Measurements from ENCODE around the gene CCDC92.

Gene CCDC92

GRCh38 chr12:124002021-124002644 is 29.5 kb upstream of the CCDC92 start:
- DNase-seq (ENCODE audit: low read depth in 2 of 2), result no peak

GRCh38 chr12:124001343-124001742 is 28.7 kb upstream of the CCDC92 start:
- no peak for DNase-seq (ENCODE audit: low read depth in 2 of 2)

GRCh38 chr12:124000111-124000510 is 27.5 kb upstream of the CCDC92 start:
- no peak for DNase-seq (ENCODE audit: low read depth in 2 of 2)

- no peak for DNase-seq (ENCODE audit: low read depth in 2 of 2)
Observed at GRCh38 chr12:123998991-123999359, 26.3 kb upstream of the CCDC92 start.

GRCh38 chr12:123998344-123998990 is 25.8 kb upstream of the CCDC92 start:
- DNase-seq (ENCODE audit: low read depth in 2 of 2), result no peak

GRCh38 chr12:123997908-123998307 is 25.3 kb upstream of the CCDC92 start:
- DNase-seq (ENCODE audit: low read depth in 2 of 2), result no peak

GRCh38 chr12:123997033-123997822 is 24.6 kb upstream of the CCDC92 start:
- no peak for DNase-seq (ENCODE audit: low read depth in 2 of 2)

- no peak for DNase-seq (ENCODE audit: low read depth in 2 of 2)
Observed at GRCh38 chr12:123996581-123996980, 23.9 kb upstream of the CCDC92 start.

GRCh38 chr12:123995023-123995748 is 22.6 kb upstream of the CCDC92 start:
- no peak for DNase-seq (ENCODE audit: low read depth in 2 of 2)

- DNase-seq (ENCODE audit: low read depth in 2 of 2), result no peak
Observed at GRCh38 chr12:123992118-123992825, 19.6 kb upstream of the CCDC92 start.

- no peak for DNase-seq (ENCODE audit: low read depth in 2 of 2)
Observed at GRCh38 chr12:123991372-123991951, 18.8 kb upstream of the CCDC92 start.

- DNase-seq (ENCODE audit: low read depth in 2 of 2), result no peak
Observed at GRCh38 chr12:123990511-123990910, 17.9 kb upstream of the CCDC92 start.

- DNase-seq (ENCODE audit: low read depth in 2 of 2), result no peak
Observed at GRCh38 chr12:123989753-123990152, 17.1 kb upstream of the CCDC92 start.

- no peak for DNase-seq (ENCODE audit: low read depth in 2 of 2)
Observed at GRCh38 chr12:123989168-123989567, 16.5 kb upstream of the CCDC92 start.

GRCh38 chr12:123987022-123987421 is 14.4 kb upstream of the CCDC92 start:
- DNase-seq (ENCODE audit: low read depth in 2 of 2), result no peak

GRCh38 chr12:123986374-123986965 is 13.8 kb upstream of the CCDC92 start:
- DNase-seq (ENCODE audit: low read depth in 2 of 2), result no peak

- no peak for DNase-seq (ENCODE audit: low read depth in 2 of 2)
Observed at GRCh38 chr12:123984903-123985302, 12.3 kb upstream of the CCDC92 start.

GRCh38 chr12:123983822-123984485 is 11.3 kb upstream of the CCDC92 start:
- no peak for DNase-seq (ENCODE audit: low read depth in 2 of 2)

GRCh38 chr12:123982269-123982668 is 9.6 kb upstream of the CCDC92 start:
- DNase-seq (ENCODE audit: low read depth in 2 of 2), result no peak

- DNase-seq (ENCODE audit: low read depth in 2 of 2), result no peak
Observed at GRCh38 chr12:123979566-123979965, 6.9 kb upstream of the CCDC92 start.

Data from stimulated activated CD8-positive, alpha-beta memory T cell treated with anti-CD3 and anti-CD28 coated beads, Interleukin-2, amount 100 ng/mL, for 48 hours (primary cell).